OCI-LY1 (cell line): ENCODE measurements around the gene TULP4.
"Not testable (repeated sequence)": the region's sequence is repeated elsewhere in the genome, so short reads cannot be mapped to it uniquely, and the experiment has no call there.

Experiments
- CTCF ChIP-seq: fragments of 200-600 bp; sonication (generic), shearing (Covaris generic); IDR thresholded peaks from 2 replicates; pipeline ENCODE4 v1.5.1; 2017; ENCODE audit warnings: mild to moderate bottlenecking, antibody characterized with exemption, low read length, moderate library complexity, mixed read lengths
- EZH2 ChIP-seq: fragments of 200-600 bp; sonication (generic), shearing (Covaris generic); IDR thresholded peaks from 2 replicates; pipeline ENCODE4 v1.8.0; 2017; ENCODE audit warnings: borderline replicate concordance, mixed run types, mild to moderate bottlenecking, antibody characterized with exemption, low read length, moderate library complexity, mixed read lengths

- TF ChIP-seq CTCF, EZH2: not testable (repeated sequence)
Observed at GRCh38 chr6:158349505-158350275, 37.4 kb downstream of the TULP4 start.
